Activated T-helper 1 cell treated with Interleukin-2 at 50 U/mL for 16 hours (primary cell): ENCODE results near the gene KRTAP5-3.
"Not testable (repeated sequence)": the region's sequence is repeated elsewhere in the genome, so short reads cannot be mapped to it uniquely, and the experiment has no call there.

Source experiments
- DNase-seq: peaks from one replicate; pipeline ENCODE4 v3.0.0-alpha.2; 2020; ENCODE audit warnings: low read depth

Gene KRTAP5-3

GRCh38 chr11:1582909-1583308 is 25.4 kb downstream of the KRTAP5-3 start:
- DNase-seq = not testable (repeated sequence)

DNA sequence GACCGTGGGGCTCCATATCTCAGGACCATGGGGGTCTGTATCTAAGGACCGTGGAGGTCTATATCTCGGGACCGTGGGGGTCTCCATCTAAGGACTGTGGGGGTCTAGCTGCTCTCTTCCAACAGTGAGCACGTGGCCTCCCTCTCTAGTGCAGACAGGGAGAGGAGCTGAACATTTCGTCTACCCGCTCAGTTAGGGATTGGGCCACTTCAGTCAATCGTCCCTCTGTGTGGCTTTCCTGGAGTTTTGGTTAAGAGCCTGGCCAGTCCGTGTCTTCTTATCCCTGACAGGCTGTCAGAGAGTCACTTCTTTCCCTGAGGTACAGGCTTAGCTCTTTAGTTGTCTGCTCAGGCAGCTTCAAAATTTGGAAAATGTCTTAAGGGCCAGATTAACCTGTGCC is 26.3 kb downstream of the KRTAP5-3 start:
- DNase-seq = no peak

DNA sequence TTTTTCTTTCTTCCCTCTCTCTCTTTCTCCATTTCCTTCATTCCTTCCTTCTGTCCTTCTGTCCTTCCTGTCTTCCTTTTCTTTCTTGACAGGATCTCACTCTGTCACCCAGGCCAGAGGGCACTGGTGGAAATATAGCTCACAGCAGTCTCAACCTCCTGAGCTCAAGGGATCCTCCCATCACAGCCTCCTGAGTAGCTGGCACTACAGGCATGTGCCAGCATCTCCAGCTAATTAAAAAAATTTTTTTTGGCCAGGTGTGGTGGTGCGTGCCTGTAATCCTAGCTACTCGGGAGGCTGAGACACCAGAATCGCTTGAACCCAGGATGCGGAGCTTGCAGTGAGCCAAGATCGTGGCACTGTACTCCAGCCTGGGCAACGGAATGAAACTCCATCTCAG is 31.4 kb downstream of the KRTAP5-3 start:
- no peak for DNase-seq

DNA sequence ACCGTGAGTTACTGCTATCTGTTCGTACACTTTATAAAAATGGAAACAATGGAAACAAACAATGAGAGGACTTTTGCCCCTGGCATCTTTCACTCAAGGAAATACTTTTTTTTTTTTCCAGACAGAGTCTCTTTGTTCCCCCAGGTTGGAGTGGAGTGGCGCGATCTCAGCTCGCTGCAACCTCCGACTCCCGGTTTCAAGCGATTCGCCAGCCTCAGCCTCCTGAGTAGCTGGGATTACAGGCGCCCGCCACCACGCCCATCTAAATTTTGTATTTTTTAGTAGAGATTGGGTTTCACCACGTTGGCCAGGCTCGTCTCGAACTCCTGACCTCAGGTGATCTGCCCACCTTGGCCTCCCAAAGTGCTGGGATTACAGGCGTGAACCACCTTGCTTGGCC is 32.5 kb downstream of the KRTAP5-3 start:
- not testable (repeated sequence) for DNase-seq

GRCh38 chr11:1574933-1575242 is 33.4 kb downstream of the KRTAP5-3 start:
- no peak for DNase-seq

DNA sequence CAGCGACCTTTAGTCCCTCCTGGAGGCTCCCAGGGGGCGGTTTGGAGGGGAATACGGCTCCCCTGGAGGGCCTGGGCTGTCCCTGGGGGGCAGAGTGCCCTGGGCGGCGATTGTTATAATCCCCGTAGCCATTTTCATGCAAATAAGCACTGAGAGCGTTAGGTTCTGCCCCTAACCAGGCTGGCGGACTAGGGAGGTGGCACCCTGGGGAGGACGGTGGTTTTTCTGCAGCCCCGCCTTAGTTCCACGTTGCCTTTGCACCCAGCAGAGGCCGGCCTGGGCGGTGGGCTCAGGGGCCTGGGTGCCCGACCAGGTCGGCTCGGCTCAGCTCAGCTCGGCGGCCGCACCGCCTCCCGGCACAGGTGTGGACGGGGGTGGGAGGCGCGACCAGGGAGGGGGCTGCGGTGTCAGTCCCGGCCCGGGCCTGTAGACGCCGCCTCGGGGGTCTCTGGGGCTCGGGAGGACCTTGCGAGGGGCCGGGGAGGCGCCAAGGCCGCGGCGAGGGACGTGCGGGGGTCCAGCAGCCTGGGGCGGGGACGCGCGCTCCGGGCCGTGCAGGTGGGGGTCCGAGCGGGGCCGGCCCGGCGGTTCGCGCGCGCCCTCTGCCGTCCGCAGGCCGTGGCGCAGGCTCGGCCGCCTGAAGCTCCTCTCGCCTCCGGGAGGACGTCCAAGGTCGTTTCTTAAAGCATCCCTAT is 33.9 kb downstream of the KRTAP5-3 start:
- no peak for DNase-seq

GRCh38 chr11:1573903-1574237 is 34.4 kb downstream of the KRTAP5-3 start:
- DNase-seq = no peak

GRCh38 chr11:1573077-1573902 is 35.0 kb downstream of the KRTAP5-3 start:
- no peak for DNase-seq

DNA sequence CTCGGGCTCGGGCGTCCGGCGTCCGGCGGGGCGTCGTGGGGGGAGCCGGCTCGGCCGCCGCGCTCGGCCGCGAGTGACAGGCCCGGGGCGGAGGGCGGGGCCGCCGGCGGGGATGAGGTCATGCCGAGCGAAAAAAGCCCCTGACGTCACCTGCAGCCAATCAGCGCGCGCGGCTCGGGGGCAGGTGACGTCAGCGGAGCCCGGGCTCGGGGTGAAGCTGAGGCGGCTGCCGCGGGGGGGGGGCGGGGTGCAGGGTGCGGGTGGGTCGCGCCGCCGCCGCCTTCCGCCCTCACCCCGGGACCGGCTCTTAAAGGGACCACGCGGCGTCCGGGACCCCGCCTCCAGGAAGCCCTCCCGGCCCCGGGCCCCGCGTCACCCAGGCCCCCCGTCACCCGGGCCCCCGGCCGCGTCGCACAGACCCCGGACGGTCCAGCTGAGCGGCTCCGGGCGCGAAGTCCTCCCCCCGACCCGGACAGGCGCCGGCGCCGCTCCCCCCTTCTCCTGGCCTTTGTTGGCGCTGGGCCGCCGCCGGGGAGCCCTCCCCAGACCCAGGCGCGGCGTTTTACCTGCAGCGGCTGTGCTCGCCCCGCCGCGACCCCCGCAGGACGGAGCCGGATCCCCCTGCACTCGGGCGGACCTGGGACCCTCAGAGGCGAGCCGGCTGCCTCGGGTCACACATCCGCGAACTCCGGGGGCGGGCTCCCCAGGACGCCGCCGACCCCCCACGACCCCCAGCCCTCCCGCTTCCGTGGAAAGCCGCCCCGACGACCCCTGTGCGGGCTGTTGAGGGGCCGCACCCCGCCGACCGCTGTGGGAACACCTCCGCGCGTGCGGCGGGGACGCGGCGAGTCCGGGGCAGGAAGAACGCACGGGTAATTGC is 35.8 kb downstream of the KRTAP5-3 start, which contains the start of gene DUSP8:
Gene DUSP8, minus strand, starts transcription at position 75 of the 880 bp plus-strand sequence. CDS start 6,445 bp downstream, outside the sequence.
- DNase-seq = peak; percentile 93

- DNase-seq = no peak
Observed at GRCh38 chr11:1571760-1572196, 36.5 kb downstream of the KRTAP5-3 start.

- no peak for DNase-seq
Observed at GRCh38 chr11:1570896-1571759, 37.1 kb downstream of the KRTAP5-3 start.

DNA sequence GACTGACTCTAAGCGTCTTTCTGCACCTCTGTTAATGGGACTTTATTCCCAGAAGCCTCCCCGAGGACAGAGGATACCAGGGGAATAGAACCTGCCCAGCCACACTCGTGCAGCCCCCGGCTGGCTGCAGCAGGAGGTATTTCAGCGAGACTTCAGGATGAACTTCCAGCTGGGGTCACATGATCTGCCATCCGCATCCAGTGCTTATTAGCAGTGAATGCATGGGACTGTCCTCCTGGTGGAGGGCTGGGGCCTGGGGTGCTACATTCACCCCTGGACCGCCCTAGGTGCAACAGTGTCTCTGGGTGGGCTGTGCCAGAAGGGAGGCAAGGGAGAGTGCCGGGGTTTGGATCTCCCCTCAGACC is 37.8 kb downstream of the KRTAP5-3 start:
- no peak for DNase-seq

GRCh38 chr11:1570001-1570453 is 38.2 kb downstream of the KRTAP5-3 start:
- no peak for DNase-seq

DNA sequence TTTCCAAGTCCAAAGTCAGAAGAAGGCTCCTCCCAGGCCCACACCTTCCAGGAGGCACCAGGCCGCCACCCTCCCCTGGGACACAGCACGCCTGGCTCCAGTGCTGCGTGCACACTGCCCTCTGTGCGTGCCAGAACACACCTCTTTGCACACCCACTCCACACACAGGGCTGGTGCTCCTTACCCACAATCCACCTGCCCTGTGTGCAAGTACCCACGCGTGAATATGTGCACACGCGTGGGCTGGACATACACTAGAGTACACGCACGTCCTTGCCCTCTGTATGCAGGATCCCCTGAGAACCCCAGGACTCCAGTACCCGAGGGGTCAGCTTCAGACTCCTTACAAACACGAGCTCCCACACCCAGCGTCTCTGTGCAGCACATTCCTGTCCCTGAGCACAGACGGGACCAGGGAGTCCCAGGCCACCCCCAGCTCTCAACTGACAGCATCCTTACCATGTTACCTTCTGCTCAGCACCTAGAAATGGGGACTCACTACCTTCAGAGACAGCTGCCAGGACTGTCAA is 38.9 kb downstream of the KRTAP5-3 start:
- DNase-seq = no peak

DNA sequence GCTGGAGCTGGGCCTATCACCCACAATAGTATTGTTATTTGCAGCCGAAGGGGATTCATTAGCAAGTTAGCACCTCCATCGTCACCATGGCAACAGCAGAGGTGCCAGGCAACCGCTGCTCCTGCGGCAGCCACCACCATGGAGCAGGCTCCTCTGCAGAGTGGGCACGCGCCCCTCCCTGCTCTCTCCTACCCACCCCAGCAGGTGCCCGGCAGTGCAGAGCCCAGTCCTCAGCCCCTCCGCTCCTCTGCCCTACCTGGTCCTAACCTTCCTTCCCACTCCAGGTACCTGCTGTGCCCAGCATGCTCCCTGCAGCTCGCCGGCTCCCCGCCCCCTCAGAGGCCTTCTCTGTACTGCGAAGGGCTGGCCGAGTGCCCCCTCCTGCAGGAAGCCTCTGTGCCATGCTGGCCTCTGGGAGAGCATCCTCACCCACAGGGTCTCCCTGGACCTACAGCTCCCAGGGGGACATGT is 39.8 kb downstream of the KRTAP5-3 start:
- DNase-seq = no peak

DNA sequence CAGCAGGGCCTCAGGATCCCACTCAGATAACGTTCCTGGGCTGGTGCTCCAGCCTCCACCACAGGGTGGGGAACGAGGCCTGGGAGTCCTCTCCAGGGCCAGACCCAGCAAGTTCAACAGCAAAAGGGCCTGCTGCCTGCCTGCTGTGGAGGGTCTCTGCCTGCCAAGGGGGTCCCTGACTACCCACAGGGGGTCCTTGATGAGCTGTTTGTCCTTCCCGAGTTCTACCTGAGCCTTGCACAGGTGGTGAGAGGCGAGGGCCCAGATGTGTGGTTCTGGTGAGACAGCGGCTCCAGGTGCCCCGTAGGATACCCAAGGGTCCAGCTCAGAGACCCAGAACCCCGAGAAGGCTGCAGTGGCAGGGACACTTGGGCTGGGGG is 40.6 kb downstream of the KRTAP5-3 start:
- DNase-seq = no peak

DNA sequence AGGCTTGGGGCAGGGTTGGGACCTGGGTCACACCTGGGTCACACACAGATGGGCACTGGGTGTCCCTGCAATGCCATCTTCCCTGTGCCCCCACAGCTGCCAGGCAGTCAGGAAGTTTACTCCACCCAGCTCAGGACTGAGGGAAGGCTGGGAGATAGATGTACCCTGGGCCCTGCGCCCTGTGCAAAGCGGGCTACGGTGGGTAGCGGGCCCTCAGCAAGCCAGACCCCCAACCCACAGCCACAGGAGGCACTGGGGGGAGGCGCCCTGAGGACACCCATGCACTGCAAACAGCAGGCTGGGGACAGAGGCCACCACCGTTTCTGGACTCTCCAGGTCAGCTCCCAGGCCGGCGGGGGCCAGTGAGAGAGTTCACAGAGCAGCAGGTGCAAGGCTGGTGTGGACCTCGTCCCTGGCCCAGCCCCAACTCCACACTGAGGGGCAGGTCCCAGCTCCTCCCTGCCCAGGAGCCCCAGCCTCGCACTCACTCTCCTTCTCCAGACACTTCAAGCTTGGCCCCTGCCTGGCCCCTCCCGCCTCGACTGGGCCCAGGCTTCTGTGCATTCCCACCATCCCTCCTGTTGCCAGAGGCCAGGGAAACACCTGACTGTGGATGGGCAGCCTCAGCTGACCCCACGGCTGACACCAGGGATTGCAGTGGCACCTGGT is 41.1 kb downstream of the KRTAP5-3 start:
- DNase-seq = no peak

GRCh38 chr11:1566381-1567051 is 41.7 kb downstream of the KRTAP5-3 start:
- no peak for DNase-seq

- no peak for DNase-seq
Observed at GRCh38 chr11:1565904-1566247, 42.4 kb downstream of the KRTAP5-3 start.
